H1 (cell line): ENCODE data around the gene PARD3.

Experiments used
- MAFK ChIP-seq: IDR thresholded peaks from 2 replicates; pipeline ENCODE4 v1.6.1; 2012; ENCODE audit warnings: low read depth, mild to moderate bottlenecking, improper control_type of control experiment, low read length
- RAD21 ChIP-seq, 2 experiments: IDR thresholded peaks in 1 of 2; conservative IDR thresholded peaks in 1 of 2; 2 replicates each; pipeline ENCODE4 v1.6.1; 2011; ENCODE audit warnings: low read depth in 2 of 2, low read length in 2 of 2, improper control_type of control experiment in 1 of 2, inconsistent platforms in 1 of 2, mild to moderate bottlenecking in 1 of 2, moderate library complexity in 1 of 2
- SRF ChIP-seq: IDR thresholded peaks from 2 replicates; pipeline ENCODE4 v1.6.1; 2011; ENCODE audit warnings: mild to moderate bottlenecking, low read depth, low read length, moderate library complexity
- TF ChIP-seq, protein P1 (sequence below), 3 experiments: IDR thresholded peaks; 1 replicate in 2 of 3; 2 replicates in 1 of 3; pipeline versions ENCODE4 v1.5.1 to v1.6.1; 2011; ENCODE audit warnings: low read length in 3 of 3, mild to moderate bottlenecking in 3 of 3, inconsistent platforms in 2 of 3, low read depth in 1 of 3, moderate library complexity in 1 of 3; ENCODE audit not compliant: insufficient read depth in 1 of 3; ENCODE audit errors: control extremely low read depth in 1 of 3

DNA sequence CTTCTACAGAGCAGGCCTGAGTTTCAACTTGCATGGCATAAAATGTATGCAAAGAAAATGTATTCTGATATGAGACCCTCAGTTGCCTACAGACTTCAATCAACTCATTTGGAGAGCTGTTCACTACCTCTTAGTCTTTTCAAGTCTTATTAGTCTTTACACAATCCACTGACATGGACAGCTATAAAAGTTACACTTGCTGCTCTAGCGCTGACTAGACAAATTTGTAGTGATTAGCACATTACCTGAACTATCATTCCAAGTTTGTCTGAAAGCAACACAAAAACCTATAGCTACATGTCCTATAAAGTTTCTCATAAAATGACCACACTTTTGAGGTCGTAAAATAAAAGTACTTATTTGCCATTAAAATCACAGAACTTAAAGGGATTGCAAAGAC lies 83.9 kb downstream of the PARD3 start:
- TF ChIP-seq, protein P1, sequence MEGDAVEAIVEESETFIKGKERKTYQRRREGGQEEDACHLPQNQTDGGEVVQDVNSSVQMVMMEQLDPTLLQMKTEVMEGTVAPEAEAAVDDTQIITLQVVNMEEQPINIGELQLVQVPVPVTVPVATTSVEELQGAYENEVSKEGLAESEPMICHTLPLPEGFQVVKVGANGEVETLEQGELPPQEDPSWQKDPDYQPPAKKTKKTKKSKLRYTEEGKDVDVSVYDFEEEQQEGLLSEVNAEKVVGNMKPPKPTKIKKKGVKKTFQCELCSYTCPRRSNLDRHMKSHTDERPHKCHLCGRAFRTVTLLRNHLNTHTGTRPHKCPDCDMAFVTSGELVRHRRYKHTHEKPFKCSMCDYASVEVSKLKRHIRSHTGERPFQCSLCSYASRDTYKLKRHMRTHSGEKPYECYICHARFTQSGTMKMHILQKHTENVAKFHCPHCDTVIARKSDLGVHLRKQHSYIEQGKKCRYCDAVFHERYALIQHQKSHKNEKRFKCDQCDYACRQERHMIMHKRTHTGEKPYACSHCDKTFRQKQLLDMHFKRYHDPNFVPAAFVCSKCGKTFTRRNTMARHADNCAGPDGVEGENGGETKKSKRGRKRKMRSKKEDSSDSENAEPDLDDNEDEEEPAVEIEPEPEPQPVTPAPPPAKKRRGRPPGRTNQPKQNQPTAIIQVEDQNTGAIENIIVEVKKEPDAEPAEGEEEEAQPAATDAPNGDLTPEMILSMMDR (IDR thresholded peaks at IDR 0.05; ENCODE audit: control extremely low read depth in 1 of 3, insufficient read depth in 1 of 3, low read depth in 1 of 3, low read length in 3 of 3): no peak
- TF ChIP-seq SRF: no peak
- peak; percentile 76 for TF ChIP-seq MAFK
- no peak for TF ChIP-seq RAD21 (IDR thresholded peaks at IDR 0.05 in 1 of 2, conservative IDR thresholded peaks at IDR 0.05 in 1 of 2; ENCODE audit: low read depth in 2 of 2, low read length in 2 of 2)
